Testis (tissue), 3 donors: ENCODE data around the gene ALAS1. TPM values are rescaled to one million over a fixed set of nuclear protein-coding genes. Genes with fewer than 3 reads are reported as not detected.

Experiments used
- DNase-seq: peaks from one replicate; pipeline ENCODE4 v3.0.0-alpha.2; 2019
- H3K27ac ChIP-seq, 2 donors: fragments of 200-600 bp; sonication (generic); one replicate each; pipeline ENCODE4 v1.5.1; 2019
- H3K27me3 ChIP-seq: fragments of 200-600 bp; sonication (generic); one replicate; pipeline ENCODE4 v1.5.1; 2019
- H3K36me3 ChIP-seq: fragments of 200-600 bp; sonication (generic); one replicate; pipeline ENCODE4 v1.5.1; 2017; ENCODE audit warnings: low read depth; ENCODE audit errors: missing control alignments
- H3K4me1 ChIP-seq: fragments of 200-600 bp; sonication (generic); one replicate; pipeline ENCODE4 v1.5.1; 2019
- H3K4me3 ChIP-seq, 2 donors: fragments of 200-600 bp; sonication (generic); one replicate each; pipeline ENCODE4 v1.5.1; 2017 to 2019
- H3K9me3 ChIP-seq: fragments of 200-600 bp; sonication (generic); one replicate; pipeline ENCODE4 v1.5.1; 2017
- POLR2A ChIP-seq: fragments of 450-650 bp; IDR thresholded peaks from one replicate; pipeline ENCODE4 v1.6.1; 2017; ENCODE audit warnings: antibody characterized with exemption, mild to moderate bottlenecking, moderate library complexity
- WGBS, 2 donors: methylation state at CpG; one replicate each; pipeline ENCODE4 v1.1.5; 2018; 5-methylcytosine and 5-hydroxymethylcytosine counted together
- intact Hi-C: fragments of 100-400 bp; cut with DNase I; formaldehyde crosslinking; loops from one replicate; pipeline ENCODE4 v1.15.1; 2023; ENCODE audit warnings: low total_unique reads
- polyA plus RNA-seq: library from polyadenylated mRNA; stranded (reverse); fragments of 350-450 nt; fragmentation: Illumina TruSeq; extraction: RNeasy Lipid Tissue Mini Kit (QIAGEN cat#74804); gene quantifications from one replicate; pipeline ENCODE4 v1.2.3, GENCODE V29; 2014; ENCODE audit warnings: low read depth, low replicate concordance; ENCODE audit not compliant: insufficient read depth
- total RNA-seq, 2 donors: library from RNA; depleted of rRNA; stranded (reverse); fragments of >200 nt; gene quantifications; one replicate each; pipeline ENCODE4 v1.2.3, GENCODE V29; 2016
- TF ChIP-seq, protein P1 (sequence below), 3 experiments: fragments of 450-650 bp in 2 of 3; fragments of 200-600 bp in 1 of 3; sonication (generic) in 1 of 3; IDR thresholded peaks; one replicate each; pipeline ENCODE4 v1.5.1; 2016 to 2019; ENCODE audit warnings: antibody characterized with exemption in 3 of 3, mild to moderate bottlenecking in 2 of 3, moderate library complexity in 1 of 3

The ALAS1 gene
- total and polyA plus RNA-seq, 3 donors from 2014 or later: 49.9 to 54.2 (median 51.4) TPM

DNA sequence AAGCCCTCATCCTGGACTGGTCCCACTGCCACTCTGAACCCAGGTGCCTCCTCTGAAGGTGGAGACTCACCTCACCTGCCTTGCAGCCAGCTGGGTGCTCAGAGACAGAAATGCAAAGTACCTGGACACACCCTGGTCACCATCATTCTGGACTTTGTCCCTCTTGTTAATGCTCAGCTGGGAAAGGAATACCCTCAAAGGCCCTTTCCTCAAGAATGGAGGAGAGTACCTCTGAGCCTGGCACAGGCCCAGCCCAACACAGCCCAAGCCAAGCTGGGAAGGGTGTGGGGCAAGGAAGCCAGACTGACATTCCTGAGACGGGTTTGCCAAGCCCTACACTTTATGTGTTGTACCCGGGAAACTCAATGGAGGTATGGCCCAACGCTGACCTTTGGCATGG, 983 bp upstream of the ALAS1 start:
- Histone ChIP-seq H3K9me3 (no peaks in the 10 kb centered on the region), H3K4me3 (no peak overlapping the region), H3K27ac (no peak overlapping the region), H3K4me1 (peaks cover 48% of the 10 kb centered on the region), H3K36me3 (no peaks in the 10 kb centered on the region), H3K27me3 (no peaks in the 10 kb centered on the region)
- 51 to 54% methylated on average over 3 of the region's 3 CpGs for WGBS, 2 donors
- DNase-seq: no peak
- no peak for TF ChIP-seq POLR2A
- TF ChIP-seq, protein P1, sequence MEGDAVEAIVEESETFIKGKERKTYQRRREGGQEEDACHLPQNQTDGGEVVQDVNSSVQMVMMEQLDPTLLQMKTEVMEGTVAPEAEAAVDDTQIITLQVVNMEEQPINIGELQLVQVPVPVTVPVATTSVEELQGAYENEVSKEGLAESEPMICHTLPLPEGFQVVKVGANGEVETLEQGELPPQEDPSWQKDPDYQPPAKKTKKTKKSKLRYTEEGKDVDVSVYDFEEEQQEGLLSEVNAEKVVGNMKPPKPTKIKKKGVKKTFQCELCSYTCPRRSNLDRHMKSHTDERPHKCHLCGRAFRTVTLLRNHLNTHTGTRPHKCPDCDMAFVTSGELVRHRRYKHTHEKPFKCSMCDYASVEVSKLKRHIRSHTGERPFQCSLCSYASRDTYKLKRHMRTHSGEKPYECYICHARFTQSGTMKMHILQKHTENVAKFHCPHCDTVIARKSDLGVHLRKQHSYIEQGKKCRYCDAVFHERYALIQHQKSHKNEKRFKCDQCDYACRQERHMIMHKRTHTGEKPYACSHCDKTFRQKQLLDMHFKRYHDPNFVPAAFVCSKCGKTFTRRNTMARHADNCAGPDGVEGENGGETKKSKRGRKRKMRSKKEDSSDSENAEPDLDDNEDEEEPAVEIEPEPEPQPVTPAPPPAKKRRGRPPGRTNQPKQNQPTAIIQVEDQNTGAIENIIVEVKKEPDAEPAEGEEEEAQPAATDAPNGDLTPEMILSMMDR (IDR thresholded peaks at IDR 0.05): no peak
- intact Hi-C loops: no loop called here

DNA sequence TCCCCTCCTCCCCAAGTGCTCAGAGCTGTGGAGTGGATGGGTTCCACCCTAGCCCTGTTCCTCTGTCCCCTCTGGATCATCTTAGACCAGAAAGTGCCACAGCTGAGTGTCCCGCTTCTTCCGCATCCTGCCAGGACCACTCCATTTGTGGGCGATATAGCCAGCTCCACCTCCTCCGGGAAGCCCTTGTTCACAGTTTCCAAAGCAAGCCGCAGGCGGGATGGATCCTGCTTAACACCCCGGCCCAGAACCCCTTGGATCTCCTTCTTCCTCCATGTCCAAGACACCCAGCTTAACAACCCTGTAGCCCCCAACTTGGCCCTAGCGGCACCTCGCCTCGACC, 490 bp upstream of the ALAS1 start:
- no peak for TF ChIP-seq POLR2A
- TF ChIP-seq, protein P1 (IDR thresholded peaks at IDR 0.05): no peak
- Histone ChIP-seq H3K27ac (peak overlapping the region; percentile 40 to 82), H3K27me3 (no peaks in the 10 kb centered on the region), H3K36me3 (no peaks in the 10 kb centered on the region), H3K4me1 (peaks cover 47% of the 10 kb centered on the region), H3K9me3 (no peaks in the 10 kb centered on the region), H3K4me3 (peak overlapping the region; percentile 82 to 85)
- intact Hi-C loops: no loop called here
- DNase-seq: no peak
- 32 to 44% methylated on average over 10 of the region's 10 CpGs for WGBS, 2 donors

GRCh38 chr3:52198643-52199608, 966 bp downstream of the ALAS1 start:
- Histone ChIP-seq H3K27ac (peak overlapping the region; percentile 40 to 82), H3K27me3 (no peaks in the 10 kb centered on the region), H3K9me3 (no peaks in the 10 kb centered on the region), H3K4me1 (peaks cover 45% of the 10 kb centered on the region), H3K4me3 (peak overlapping the region; percentile 82 to 85), H3K36me3 (no peaks in the 10 kb centered on the region)
- TF ChIP-seq, protein P1 (IDR thresholded peaks at IDR 0.05): no peak
- TF ChIP-seq POLR2A: no peak
- intact Hi-C loops: no loop called here
- no peak for DNase-seq
- WGBS, 2 donors: 32 to 40% methylated on average over 14 of the region's 14 CpGs

GRCh38 chr3:52200981-52201679, 3.2 kb downstream of the ALAS1 start:
- 88 to 94% methylated on average over 5 of the region's 5 CpGs for WGBS, 2 donors
- TF ChIP-seq POLR2A: no peak
- TF ChIP-seq, protein P1 (IDR thresholded peaks at IDR 0.05): no peak
- intact Hi-C loops: no loop called here
- Histone ChIP-seq H3K27me3 (no peaks in the 10 kb centered on the region), H3K4me3 (no peak overlapping the region), H3K9me3 (no peaks in the 10 kb centered on the region), H3K36me3 (no peaks in the 10 kb centered on the region), H3K4me1 (peaks cover 25% of the 10 kb centered on the region), H3K27ac (no peak overlapping the region)
- no peak for DNase-seq
